GM18511 (cell line): ENCODE data around the gene TCERG1L.

Experiments
- ATAC-seq: cut with Tn5 transposase; IDR thresholded peaks from one replicate; pipeline ENCODE4 v1.9.1; 2021; ENCODE audit warnings: mild to moderate bottlenecking, moderate library complexity; ENCODE audit not compliant: unreplicated experiment

TCERG1L gene

DNA sequence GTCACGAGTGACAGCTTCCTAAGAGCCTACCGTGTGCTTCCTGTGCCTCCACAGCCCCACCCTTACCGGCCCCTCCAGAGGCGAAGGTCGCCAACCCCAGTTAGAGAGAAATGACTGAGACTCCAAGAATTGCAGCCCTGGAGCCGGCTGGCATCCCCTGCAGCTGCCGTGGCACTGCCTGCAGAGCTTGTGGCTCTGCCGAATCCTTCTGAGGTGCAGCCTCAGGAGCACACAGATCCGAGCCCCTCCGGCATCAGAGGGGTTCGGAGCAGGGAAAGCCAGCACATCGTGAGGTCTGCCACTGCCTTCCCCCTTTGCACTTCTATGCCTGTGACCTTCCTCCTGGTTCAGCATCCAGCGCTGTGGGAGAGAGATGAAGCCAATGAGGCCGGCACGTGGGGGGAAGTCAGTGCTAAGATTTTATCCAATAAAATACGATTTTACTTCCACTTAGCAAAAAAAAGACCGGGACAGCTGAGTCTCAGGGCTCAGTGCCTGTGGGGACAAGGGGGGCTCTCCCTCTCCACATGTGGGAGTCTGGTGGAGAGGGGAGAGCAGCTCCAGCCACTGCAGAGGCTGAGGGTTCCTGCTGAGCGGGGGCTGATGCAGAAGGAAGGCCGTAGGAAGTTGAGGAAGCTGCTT is 80.1 kb downstream of the TCERG1L start:
- ATAC-seq = no peak

DNA sequence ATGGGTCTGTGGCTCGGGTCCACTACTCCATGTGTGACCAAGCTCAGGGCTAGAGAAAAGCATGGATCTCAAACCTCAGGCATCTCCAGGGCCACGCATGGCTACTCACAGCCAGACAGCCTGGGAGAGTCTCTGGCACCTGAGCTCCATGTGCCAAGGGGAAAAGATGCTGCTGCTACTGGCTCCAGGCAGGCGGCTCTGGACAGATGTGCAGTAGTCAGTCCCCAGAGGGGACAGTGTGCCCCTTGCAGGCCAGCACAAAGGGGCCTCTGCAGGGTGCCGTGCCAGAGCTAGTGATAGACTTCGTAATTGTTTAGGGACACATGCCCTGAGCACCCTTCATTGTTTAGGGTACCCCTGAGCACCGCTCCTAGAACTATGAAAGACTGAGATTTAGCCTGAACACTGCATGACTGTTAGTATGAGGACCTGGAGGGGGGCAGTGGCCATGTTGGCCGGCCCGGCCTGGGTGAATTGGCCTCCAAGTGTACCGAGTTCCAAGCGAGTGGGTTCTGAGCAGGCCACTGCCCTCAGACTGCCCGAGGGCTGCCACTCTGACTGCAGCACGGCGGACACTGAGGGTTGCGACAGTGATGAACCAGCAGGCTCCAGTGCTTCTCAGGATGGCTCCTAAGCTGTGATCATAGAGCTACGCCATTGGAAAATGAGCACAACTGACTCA is 80.7 kb downstream of the TCERG1L start:
- ATAC-seq = no peak

DNA sequence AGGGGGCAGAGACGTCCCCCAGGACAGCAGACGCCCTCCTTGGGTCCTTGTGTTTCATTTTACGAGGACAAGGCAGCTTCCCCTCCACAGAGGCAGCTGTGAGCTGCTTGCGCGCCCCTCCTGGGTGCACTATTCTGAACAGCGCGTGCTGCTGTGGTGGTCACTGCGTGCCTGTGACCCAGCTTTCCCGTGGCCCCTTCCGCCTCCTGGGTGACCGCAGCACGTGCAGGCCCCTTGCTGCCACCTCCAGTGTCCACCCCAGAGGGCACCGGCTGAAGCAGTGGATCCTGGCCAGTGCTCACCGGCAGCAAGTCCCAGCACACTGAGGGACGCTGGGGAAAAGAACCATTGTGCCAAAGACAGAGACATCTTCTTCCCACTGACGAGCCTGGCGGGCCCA is 81.4 kb downstream of the TCERG1L start:
- no peak for ATAC-seq

DNA sequence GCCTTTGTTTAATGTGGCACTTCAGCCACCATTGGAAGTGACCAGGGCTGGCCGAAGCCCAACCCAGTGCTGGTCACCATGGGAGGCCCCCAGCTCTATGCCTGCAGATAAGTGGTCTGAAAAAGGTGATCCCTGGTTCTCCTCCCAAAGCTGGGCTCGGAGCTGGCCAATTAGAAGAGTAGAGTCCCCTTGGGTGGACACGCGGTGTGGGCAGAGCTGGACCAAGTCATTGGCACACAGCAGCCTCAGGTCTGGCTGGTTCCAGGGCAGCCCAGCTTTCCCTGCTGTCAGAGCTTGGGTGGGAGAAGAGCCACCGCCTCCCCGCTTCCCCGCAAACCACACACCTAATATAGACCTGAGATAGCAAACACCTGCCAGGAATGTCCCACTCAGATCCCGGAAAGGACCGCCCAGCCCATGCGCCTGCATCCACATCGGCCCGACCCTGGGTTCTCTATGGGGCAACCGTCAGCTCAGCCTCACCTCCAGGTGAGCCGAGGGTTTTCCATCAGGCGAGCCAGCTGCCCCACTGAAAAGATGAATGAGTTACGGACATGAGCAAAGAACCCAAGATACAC is 84.3 kb downstream of the TCERG1L start:
- no peak for ATAC-seq

DNA sequence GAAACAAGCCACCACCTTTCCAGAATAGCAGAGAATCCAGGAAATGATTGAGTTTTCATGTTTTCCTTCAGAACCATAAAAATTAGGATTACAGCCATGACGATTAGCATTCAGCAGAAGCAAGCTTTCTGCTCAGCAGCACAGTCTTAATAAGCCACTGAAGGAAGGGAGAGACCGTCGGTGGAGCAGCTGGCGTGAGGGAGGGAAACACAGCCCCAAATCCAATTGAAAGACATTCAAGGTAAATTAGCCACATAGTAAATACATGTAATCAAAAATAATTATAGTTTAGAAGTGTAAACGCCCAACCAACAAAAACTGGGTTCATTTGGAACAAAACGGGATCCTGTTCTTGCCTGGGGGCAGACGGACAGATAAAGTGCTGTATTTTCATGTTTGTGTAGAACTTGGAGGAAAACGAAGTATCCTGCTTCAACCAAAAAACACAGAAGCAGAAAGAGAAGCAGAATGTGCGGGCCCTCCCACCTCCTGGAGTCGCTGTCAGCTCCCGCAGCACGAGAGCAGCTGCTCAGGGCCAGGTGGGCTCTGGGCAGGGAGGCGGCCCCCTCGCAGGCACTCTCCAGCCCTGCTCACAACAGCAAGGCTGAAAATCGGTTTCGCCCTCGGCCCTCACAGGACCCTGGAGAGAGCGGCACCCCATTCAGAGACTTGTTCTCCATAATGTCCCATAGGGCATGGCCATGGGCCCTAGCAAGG is 84.9 kb downstream of the TCERG1L start:
- no peak for ATAC-seq

GRCh38 chr10:131224106-131224505 is 87.4 kb downstream of the TCERG1L start:
- ATAC-seq = no peak

DNA sequence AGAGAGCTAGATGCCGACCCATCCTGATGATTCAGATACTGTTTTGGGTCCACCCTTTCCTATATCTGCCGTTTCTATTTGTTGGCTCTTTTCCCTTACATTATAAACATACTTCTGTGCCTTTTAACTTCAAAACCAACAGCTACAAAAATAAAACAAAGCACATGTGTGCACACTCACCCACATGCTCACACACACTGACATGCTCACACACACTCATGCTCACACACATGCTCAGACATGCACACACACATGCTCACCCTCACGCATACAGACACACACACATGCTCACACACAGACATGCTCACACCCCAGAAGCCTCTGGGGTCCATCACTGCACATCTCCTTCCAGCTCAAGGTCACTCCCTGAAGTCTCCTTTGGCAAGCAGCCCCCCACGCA is 88.1 kb downstream of the TCERG1L start:
- no peak for ATAC-seq

DNA sequence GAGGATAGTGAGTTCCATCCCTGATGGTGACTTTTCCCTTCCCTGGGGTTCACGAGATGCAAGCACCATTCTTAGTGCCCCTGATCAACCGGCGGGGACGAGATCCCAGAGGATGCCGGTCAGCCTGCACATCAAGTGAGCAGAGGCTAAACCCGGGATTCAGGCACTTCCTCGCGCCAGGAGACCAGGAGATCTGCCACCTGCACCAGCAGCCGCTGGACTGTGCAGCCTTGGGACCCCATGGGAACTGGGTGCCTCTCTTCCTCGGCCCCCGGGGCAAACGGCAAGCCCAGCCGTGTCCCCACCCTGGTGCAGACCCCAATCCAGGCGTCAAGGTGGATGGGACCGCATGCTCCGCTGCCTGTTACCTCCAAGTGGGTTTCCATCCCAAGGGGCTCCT is 88.5 kb downstream of the TCERG1L start:
- no peak for ATAC-seq

DNA sequence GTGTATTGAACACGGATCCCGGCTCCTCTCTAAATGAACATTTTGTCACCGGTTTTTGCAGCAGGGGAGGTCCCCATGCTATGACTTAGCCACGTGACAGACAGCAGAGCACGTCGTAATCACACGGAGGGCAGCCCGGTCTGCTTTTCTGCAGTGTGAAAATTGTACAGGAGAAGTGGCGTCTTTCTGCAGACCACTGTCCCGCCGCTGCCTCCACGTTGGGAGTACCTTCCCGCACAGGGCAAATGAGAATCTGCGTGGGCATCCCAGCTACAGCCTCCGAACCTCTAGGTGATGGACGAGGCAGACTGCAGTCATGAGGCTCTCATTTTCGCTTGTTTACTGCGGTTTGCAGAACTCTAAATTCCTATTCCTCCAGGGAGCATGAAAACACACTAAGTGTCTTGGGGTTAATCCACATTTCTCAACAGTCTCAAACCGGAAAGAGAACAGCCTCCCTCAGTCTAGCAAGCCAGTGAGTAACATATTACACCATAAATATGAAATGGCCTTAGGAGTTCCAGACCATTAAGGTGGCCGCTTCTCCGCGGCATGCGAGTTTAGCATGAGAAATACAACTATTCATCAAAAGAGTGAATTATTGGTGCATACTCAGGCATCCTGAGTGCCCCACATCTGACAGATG is 89.8 kb downstream of the TCERG1L start:
- ATAC-seq = no peak

DNA sequence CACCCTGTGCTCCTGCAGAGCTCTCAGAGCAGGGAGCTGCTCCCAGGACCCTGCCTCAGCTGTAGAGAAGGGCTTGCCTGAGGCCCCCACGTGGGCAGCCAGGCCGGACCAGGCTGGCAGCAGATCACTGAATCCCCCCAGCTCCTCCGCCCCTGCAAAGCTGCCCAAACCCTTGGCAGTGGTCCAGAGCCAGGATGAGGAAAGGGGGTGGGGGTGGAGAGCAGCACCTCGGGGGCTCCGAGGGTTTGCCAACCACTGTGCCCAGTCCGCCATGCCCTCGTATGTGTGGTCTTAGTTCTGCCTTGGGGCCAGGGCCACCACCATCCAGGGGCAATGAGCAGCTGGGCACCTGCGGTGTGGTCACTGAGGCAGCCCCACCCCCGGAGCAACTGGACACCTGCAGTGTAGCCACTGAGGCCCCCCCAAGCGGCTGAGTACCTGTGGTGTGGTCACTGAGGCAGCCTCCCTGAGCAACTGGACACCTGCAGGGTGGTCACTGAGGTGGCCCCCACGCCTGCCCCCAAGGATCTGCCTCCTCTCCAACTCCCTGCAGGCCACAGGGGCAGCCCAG is 90.8 kb downstream of the TCERG1L start:
- no peak for ATAC-seq

DNA sequence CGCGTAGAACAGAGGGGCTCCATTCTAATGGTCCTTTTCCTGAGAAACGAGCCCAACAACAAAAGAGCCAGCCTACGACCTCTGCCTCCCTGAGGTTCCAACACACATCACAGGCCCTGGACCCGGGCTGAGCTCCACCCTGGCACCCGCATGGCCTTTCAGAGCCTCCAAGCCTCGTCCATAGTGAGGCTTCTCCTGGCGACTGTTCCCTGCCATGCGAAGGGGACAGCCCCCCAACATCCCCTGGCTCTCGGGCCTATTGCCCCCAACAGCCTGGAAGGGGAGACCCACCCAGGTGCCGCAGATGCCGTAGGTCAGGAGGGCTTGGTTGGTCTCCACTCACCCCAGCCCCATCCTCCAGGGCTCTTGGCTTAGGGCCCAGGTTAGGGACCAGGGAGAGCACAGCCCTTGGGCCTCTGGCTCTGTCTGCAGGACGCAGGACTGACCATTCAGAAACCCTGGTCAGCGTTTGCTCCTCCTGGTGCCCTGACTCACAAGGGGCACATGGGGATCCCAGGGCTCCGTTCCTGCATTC is 91.5 kb downstream of the TCERG1L start:
- no peak for ATAC-seq

DNA sequence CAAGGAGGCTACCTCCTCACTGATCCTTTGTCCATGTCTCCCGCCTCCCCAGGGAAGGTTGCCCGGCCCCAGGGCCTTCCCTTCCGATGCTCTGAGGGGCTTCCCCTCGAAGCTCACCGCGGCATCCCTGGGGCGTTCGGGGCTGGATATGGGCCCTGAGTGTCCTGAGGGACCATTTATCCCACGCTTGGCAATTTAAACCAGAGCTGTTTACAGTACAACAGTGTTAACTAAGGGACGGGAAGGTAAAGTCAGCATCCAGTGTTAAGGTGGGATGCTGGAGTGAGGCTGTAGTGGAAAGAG is 92.0 kb downstream of the TCERG1L start:
- ATAC-seq = no peak

GRCh38 chr10:131218811-131219583 is 92.5 kb downstream of the TCERG1L start:
- no peak for ATAC-seq

GRCh38 chr10:131216681-131217230 is 94.8 kb downstream of the TCERG1L start:
- ATAC-seq = no peak

DNA sequence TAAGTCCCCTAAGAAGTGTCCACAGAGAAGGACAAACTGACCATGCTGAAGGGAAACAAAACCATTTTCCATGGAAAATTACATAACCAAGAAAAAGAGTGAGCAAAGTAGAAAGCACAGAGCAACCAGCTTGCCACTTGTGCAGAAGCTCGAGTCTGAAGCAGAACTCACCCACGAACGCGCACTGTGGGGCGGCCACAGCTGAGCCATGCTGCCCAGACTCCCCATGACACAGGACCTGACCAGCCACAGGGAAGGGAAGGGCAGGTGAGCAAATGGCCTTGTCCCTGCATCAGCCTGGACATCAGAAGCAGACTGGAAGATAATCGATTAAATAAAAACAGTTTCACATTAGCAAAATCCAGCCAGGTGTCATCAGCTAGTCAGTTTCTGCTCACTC is 95.7 kb downstream of the TCERG1L start:
- no peak for ATAC-seq

DNA sequence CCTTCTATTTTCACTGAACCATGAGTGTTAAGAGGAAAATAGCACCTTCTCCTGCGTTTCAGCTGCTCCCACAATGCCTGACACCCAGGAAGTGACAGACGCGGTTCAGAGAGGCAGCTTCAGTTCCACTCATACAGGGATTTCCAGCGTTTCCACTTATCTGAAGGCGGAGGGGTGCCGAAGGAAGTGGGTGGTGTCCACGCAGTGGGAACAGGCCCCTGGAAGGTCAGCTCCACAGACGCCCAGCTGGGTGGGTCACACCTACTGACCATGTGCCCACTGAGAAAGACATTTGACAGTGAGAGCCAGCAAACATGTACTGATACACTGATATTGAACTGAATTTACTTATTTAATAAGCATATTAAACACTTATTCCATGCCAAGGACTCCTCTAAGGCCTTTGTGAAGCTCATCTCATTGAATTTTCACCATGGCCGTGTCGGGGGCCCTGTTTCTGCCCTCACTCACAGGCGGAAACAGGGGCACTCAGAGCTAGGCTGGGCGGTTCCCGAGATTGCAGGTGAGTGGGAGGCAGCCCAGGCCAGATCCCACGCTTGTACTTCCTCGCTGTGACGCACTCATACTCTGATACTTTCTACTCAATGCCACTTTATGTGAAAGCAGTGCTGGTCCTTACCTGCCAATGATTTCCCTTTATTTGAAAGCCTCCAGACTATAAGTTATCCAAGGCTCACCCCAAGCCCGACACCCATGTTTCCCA is 96.8 kb downstream of the TCERG1L start:
- no peak for ATAC-seq

GRCh38 chr10:131213741-131214505 is 97.6 kb downstream of the TCERG1L start:
- ATAC-seq = no peak

DNA sequence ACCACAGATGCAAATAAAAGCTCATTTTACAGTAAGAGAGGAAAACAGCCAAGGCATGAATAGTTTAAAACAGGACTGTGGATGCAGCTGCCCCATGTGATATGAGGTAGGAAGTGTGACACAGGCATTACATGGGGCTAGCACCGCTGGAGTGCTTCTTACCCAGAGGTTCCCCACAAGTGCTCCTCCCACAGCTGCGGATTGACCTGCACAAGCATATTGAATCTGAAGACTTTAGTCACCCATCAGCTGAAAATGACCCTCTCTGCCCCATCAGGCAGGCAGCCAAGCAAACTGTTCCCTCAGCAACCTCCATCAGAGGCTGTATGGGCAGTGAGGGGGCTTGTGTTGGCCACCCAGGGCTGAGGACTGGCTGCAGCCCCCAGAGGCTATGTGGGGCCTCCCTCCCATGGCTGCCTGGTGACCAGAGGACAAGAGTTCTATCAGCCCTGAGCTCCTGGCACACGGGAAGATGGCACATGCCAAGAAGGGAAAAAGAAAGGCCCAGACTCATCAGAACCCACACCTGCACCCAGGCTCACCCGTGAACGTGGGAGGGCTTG is 98.7 kb downstream of the TCERG1L start:
- no peak for ATAC-seq
